Caki2 (cell line): ENCODE data around the gene EPHB3. TPM values are rescaled to one million over a fixed set of nuclear protein-coding genes. Genes with fewer than 3 reads are reported as not detected.

Experiments used
- DNase-seq: peaks from one replicate; pipeline ENCODE4 v3.0.0-alpha.2; 2015; ENCODE audit warnings: low read depth
- in situ Hi-C: cut with HindIII; loops from 2 replicates; pipeline ENCODE4 v1.10.0; 2016; ENCODE audit warnings: low sequenced_read_pairs, low pct_unique_long_range_greater_than_20kb, mixed read lengths
- total RNA-seq: library from RNA; depleted of rRNA; stranded (reverse); fragments of >200 nt; shearing (Covaris generic); gene quantifications from 2 replicates; pipeline ENCODE4 v1.2.3, GENCODE V29; 2014; ENCODE audit warnings: low replicate concordance; rRNA removed

The EPHB3 gene
- total RNA-seq: 0.20 TPM in 1 of 2 replicates, not detected in the other

DNA sequence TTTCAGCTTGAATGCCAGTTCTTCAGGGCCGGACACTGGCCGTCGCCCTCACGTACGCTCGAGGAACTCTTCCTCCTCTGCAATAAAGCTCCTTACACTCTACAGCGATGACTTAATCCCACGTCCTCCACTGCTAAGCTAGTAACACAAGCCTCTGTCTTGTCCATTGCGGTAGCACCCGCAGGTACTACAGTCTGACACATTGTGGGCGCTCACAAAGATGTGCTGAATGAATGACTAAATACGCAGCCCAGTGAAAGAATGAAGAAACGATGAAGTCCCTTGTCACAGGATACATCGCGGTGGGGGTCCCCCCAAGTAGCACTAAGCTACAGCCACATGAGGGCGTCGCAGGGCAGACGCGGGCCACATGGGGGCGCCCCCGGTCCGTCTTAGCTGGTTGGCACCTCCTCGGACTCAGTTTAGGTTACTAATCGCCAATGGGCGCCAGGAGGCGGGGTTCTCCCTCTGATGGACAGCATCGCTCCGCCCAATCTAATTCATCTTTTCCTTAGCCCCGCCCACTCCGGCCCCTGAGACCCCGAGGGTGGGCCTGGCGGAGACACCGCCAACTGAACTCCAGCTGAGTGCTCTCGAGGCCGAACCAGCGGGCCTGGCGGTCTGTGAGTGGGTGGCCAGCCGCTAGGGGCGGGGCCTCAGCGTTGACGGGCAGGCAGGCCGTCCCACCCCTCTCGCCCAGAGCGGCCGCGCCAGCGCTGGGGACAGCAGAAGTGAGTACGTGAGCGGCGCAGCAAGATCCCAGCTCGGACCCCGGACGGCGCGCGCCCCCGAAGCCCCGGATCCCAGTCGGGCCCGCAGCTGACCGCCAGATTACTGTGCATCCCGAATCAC is at the start of gene EPHB3:
EPHB3 (plus strand) TSS at position 725 of the 852 bp plus-strand sequence. CDS start 451 bp downstream, outside the sequence.
- peak; percentile 99 for DNase-seq
- in situ Hi-C loops: no loop called here

DNA sequence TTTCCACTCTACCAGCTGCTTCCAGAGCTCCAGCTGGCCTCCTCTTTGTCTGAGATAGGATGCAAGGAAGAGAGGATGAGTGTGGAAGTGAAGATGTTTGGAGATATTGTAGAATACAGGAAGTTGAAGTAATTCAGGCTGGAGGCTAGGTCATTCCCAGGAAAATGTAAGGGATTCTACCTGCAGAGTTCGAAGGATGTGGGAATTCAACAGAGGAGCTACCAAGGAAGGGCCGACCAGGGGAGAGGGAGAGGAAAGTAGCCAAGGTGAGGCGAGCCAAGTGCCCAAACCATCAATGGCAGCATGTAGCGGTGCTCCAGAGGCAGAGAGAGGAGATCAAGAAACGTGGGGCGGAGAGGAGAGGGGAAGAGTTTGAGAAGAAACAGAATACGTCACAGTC is 49.0 kb upstream of the EPHB3 start:
- DNase-seq: no peak
- in situ Hi-C loops: no loop called here

DNA sequence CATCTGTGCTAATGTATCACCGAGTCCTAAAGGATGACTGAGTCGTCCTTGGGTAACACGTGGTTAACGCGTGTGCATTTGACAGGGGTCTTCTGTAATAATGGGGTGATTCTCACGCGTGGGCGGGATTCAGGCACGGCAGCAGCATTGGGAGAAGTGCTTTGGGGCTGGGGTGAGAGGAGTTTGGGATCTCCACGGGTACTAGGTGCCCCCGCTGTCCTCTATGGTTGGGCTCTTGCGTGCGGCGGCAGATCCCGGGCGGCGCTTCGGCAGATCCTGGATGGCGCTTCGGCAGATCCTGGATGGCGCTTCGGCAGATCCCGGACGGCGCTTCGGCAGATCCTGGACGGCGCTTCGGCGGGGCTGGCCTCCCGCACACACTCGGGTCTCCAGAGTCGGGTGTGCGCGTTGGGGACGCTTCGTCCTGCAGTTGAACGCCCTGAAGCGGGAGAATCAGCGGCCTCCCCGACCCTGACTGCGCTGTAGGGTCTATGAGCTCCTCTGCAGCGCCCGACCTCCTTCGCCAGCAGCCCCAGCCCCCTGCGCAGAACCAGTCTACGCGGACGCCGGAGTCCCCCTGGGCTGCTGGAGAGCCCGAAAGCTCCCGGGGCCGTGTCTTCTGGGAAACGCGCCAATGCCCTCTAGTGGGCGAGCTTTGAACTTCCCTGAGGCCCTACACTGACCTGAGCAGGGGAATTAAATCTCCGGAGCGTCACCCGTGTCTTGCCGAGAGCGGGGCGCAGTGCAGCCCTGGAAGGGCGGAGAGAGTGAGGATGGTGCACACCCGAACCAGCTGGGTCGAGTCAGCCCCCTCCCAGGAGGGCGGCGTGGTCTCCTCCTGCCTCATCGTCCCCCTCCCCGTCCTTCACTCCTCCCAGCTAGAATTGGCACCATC is 48.1 kb upstream of the EPHB3 start:
- in situ Hi-C loops: no loop called here
- peak; percentile 60 for DNase-seq

DNA sequence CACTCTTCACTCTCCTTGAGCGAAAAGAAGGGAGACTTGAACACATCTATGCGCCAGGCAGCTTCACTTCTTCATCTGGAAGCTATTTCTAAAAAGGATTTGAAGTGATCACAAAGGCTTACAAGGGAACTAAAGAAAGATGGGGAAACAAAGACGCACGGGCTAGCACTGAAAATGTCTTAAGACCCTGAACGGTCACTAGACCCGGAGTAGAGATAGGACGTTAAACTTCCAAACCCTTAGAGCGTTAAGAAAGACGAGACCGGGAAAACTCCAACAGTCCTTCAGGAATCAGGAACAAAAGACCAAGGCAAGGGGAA is 47.5 kb upstream of the EPHB3 start:
- in situ Hi-C loops: no loop called here

DNA sequence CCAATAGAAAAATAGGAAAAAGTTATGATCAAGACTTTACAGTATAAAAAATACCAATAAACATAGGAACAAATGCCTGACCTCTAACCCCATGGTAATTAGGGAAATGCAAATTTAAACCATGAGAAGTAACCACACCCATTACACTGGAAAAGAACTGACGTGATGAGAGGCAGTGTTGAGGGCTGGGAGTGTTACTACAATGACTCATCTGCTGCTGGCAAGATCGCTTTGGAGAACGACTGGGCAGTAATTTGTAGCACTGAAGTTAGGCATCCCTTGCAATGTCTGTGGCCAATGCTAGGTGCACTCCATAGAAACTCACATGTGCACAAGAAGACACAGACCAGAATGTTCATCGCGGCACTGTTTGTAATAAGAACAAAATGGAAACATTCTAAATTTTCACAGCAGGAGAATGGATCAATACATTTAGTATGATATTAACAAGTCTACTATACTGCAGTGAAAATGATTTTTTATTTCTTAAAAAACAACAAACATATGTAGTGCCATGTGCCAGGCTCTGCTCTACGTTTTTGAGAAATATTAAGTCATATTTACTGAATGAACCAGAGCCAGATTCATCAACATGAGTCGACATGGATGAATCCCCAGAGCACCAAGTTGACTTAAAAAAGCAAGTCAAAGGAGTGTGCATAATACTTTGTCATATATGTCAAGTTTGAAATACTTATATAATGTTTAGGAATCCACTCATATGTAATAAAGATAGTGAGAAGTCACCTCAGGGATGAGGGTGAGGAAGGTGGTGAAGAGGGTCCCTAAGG is 37.6 kb upstream of the EPHB3 start:
- in situ Hi-C loops: no loop called here
- peak; percentile 50 for DNase-seq

More for the DNA sequence above, 47.5 kb upstream of the EPHB3 start:
- DNase-seq: no peak

DNA sequence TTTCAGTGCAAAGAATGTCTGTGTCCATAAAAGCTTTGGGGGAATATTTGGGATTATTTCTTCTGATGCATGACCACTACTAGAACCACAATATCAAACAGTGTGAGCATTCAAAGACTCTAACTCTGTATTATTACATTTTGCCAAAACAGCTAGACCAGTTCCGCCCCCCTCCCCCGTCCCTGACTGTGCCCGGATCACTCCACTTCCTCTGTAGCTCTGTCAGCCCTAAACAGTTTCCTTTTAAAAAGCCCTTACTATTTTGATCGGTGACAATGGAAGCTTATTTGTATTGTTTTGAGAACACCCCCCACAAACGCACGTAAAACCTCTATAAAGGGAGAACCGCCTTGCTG is 36.6 kb upstream of the EPHB3 start:
- in situ Hi-C loops: loop anchor here (25.0 kb wide), 1 partner anchor 163 kb away; the partner anchor contains the start of genes CLCN2 and POLR2H
- DNase-seq: no peak

DNA sequence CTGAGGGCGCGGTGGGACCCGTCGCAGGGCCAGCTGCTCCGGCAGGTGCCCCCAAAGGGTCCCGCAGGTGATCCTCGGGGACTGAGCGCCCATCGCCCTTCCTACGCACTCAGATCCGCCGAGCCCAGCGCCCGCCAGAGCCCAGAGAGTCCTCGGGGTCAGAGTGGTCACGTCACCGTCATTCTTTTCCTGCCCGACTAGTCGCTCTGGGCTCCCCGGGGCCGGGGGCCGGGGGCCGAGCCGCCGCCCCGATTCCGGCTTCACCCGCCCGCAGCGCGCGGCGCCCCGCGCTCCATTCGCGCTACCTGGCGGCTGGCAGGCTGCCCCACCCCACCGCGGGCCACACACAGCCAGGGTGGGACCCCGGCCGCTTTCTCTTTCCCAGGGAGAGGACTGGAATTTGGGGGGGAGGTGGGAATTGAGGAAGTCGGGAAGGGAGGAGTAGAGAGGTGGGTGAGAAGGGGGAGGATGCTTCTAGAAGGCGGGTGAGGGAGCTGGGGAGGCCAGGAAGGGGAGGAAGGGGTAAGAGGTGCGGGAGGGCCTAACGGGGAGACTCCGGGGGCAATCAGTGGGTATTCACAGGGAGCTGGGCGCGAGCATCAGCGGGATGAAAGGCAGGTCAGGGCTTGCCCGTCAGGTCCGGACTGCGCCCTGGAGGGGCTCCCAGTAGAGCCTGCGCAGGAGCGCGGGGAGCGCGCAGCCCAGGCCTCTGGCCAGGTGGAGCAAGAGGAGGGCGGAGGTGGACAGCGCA is 36.1 kb upstream of the EPHB3 start:
- no peak for DNase-seq
- in situ Hi-C loops: loop anchor here (25.0 kb wide), 1 partner anchor 163 kb away; the partner anchor contains the start of genes CLCN2 and POLR2H

DNA sequence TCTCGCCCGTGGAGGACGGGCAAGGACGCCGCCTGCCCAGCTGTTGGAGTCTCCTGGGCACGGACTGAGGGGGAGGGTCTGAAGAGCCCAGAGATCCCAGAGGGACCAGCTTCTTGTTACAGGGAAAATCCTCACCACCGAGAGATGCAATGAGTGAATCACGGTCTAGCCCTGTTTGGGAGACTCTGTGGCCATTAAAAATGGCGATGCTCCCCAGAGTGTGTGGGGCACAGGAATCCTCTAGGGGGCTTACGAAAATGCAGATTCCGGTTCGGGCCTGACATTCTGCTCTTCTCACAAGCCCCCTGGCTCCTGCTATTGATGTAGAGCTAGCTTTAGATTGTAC is 35.5 kb upstream of the EPHB3 start:
- no peak for DNase-seq
- in situ Hi-C loops: loop anchor here (25.0 kb wide), 1 partner anchor 164 kb away; the partner anchor contains the start of genes CLCN2 and POLR2H

DNA sequence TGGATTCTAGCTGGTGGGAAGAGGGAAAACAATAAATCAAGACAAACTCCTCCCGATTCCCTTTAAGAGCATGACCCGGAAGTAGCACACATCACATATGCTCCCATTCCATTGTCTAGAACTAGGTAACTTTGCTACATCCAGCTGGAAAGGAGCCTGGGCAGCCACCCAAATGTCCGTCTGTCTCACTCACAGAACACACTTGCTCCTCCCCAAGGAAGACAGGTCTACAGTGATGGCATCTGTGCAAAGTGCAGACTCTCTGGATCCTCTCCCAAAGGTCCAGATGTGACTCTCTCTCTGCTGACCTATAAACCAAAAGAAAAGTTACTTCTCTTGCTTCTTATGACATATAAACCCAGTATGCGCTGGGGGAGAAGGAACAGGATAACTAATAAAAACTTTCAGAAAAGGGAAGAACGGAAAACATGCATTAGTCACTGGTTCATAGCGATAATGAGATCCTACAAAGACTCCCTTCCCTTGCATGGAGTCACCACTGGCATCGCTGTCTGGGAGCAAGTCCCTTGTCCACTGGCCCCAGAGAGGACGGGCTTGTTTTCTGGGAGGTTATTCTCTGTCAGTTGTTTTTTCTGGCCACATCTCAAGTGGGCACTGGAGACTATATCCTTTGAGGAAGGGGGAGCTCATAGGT is 29.8 kb upstream of the EPHB3 start:
- no peak for DNase-seq
- in situ Hi-C loops: loop anchor here (25.0 kb wide), 1 partner anchor 169 kb away; the partner anchor contains the start of genes CLCN2 and POLR2H

DNA sequence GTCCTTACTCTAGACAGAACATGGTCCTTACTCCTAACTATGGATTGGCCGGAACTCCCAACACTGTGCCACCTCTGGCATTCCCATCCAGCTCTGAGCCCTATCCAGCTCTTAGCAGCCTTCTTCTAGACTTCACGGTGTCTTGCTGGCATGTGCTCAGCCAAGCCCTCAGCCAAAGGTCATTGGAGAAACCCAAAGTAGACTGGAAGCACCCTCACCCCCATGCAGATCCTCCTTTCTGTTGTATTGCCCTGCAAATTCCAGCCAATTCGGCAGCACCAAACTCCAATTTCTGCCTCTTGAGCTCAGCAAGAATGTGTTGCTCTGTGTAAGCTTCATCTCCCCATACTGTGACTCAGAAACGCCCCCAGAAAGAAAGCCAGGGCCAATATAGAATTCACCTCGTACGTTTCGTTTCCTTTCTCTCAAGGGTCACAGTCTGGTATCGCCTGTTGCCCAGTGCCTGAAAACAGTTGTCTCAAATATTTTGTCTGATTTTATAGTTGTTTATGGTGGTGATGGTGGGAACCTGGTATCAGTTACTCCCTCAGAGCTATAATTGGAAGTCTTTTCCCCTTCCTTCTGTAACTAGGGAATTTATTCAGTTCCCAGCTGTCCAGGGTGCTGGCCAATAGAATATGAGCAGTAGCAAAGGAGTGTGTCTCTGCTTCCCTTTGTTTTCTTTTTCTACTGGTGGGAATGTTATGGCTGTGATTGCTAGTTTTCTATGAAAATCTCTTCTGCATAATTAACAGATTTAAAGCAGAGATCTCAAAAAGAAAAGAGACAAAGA is 28.4 kb upstream of the EPHB3 start:
- no peak for DNase-seq
- in situ Hi-C loops: loop anchor here (25.0 kb wide), 1 partner anchor 171 kb away; the partner anchor contains the start of genes CLCN2 and POLR2H

DNA sequence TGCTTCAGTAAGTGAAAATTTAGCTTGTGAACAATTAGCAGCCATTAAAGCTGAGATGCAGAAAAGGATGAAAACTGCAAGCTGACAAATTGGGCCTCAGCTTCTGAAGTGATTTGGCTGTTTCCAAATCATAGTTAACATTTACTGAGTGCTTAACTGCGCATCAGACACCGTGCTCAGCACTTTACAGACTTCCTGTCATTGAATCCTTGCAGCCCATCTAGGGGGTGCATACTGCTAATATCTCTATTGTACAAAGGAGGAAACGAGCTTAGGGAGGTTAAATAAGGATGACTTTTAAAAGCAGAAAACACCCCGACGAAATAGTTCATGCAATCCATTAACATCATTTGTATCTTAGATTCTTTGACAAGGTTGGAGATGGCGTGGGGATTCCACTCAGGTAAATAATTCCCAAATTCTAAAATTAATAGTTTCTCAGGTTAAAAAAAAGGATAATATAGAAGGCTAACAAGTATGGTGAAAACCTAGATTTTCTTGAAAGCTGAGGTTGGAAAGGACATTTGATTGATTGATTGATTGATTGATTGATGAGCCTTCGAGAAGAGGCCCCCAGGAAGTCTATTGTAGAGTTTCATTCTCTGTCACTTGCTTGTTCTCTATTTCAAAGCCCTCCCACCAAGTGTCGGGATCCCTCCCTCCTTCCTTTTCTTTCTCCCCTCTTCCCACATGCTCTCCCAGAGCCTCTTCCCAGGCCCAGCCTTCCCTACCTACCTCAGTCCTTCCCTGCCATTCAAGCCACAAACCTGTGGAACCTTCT is 23.5 kb upstream of the EPHB3 start:
- in situ Hi-C loops: loop anchor here (25.0 kb wide), 1 partner anchor 176 kb away; the partner anchor contains the start of genes CLCN2 and POLR2H

DNA sequence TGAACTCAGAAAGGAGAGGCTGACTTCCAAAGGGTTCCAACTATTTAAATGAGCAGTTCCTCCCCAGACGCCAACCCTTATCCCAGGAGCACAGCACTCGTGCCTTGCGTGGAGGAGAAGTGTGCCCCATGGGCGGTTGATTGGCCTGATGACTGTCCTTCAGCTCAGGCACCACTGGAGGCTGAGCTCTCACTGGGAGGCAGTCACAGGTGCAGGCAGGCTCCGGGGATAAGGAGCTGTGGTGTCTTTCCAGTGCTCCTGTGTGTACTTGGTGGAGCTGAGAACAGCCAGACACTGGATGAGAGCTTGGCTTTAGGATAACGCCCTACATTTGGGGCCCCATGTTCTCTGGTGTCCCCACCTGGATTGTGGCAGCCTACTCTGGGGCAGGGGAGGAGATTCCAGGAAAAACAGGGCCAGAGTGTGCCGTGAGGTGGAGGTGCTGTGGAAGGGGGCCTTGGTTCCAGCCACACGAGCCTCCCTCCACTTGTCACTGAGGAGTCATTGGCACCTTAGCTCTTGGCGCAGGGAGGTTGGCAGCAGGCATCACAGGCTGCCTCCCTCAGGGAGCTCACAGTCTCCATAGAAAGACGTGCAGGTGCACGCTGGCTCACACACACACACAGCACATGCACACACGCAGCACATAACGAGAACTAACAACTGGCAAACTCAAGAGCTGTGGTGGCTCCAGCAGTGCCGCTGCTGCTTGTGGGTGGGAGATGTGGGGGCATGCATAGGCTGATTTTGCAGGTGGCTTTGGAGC is 22.7 kb upstream of the EPHB3 start:
- no peak for DNase-seq
- in situ Hi-C loops: loop anchor here (25.0 kb wide), 1 partner anchor 177 kb away; the partner anchor contains the start of genes CLCN2 and POLR2H

More for the DNA sequence above, 23.5 kb upstream of the EPHB3 start:
- no peak for DNase-seq

DNA sequence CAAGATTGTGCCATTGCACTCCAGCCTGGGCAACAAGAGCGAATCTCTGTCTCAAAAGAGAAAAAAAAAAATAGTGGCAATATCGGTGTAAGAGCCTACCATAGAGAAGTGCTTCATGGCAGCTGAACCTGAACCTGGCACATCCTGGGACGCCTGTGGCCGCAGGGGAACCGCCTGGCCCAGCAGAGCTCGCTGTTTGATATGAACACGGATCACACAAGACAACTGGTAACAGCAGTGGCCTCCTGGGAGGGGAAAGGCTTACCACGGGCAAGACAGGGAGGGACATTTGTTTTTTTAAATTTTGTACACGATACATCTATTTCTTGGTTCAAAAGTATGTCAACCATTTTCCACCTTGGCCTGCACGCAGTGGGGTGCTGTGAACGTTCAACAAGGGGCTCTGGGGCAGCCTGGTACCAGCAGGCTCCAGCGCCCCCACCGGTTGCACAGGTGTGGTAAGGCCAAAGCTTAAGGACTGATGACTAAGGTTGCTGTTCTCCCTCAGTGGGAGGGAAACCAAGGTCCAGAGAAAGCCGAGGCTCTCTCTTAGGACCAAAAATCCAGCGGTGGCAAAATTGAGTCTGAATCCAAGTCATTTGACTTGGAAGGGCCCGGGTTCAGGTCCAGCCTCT is 21.7 kb upstream of the EPHB3 start:
- DNase-seq: no peak
- in situ Hi-C loops: loop anchor here (25.0 kb wide), 1 partner anchor 178 kb away; the partner anchor contains the start of genes CLCN2 and POLR2H
